Camera-type eye (tissue), 1 donor: Measurements from ENCODE around the gene STK32B. TPM values are rescaled to one million over a fixed set of nuclear protein-coding genes. Genes with fewer than 3 reads are reported as not detected.

ENCODE experiments used
- total RNA-seq: library from RNA; depleted of rRNA; stranded (reverse); fragments of >200 nt; gene quantifications from one replicate; pipeline ENCODE4 v1.2.3, GENCODE V29; 2014

Gene STK32B
- 11.7 TPM for total RNA-seq

GRCh38 chr4:5051278-5052203 lies at the start of gene STK32B:
Gene STK32B (plus strand): TSS chr4:5051480.

GRCh38 chr4:5019274-5019673 lies 32.0 kb upstream of the STK32B start, which contains the start of gene CYTL1:
Gene CYTL1 (minus strand): TSS chr4:5019458. CDS start chr4:5019445, 13 bp downstream.

Other genes with a start within 250 kb of the STK32B start
- 4.1 TPM for gene MSX1, start 191.8 kb upstream of the STK32B start, total RNA-seq
- 12.9 TPM for gene CYTL1, start 32.0 kb upstream of the STK32B start, total RNA-seq